ENCODE data around the gene PCDH9.

- TF ChIP-seq CTCF (IDR thresholded peaks at IDR 0.05) (no peak), POLR2A (IDR thresholded peaks at IDR 0.05) (no peak)
Observed at GRCh38 chr13:66578305-66578704, 651.8 kb downstream of the PCDH9 start.
